H1 (cell line): Measurements from ENCODE around the gene ESR1. TPM values are rescaled to one million over a fixed set of nuclear protein-coding genes. Genes with fewer than 3 reads are reported as not detected.

Experiments
- CHD2 ChIP-seq: IDR thresholded peaks from 2 replicates; pipeline ENCODE4 v1.6.1; 2012; ENCODE audit warnings: low read length, improper control_type of control experiment
- EZH2 ChIP-seq: fragments of 200-600 bp; sonication (generic); IDR thresholded peaks from 2 replicates; pipeline ENCODE4 v1.7.1; 2012; ENCODE audit warnings: low read depth, mild to moderate bottlenecking, moderate library complexity, low read length, inconsistent platforms; ENCODE audit not compliant: severe bottlenecking
- JUND ChIP-seq: IDR thresholded peaks from 2 replicates; pipeline ENCODE4 v1.6.1; 2011; ENCODE audit warnings: mild to moderate bottlenecking, improper control_type of control experiment, low read length
- NANOG ChIP-seq: IDR thresholded peaks from 2 replicates; pipeline ENCODE4 v1.6.1; 2011; ENCODE audit warnings: low read length, low read depth, mild to moderate bottlenecking, inconsistent platforms; ENCODE audit not compliant: insufficient read depth, poor library complexity, severe bottlenecking
- RNF2 ChIP-seq: fragments of 200-900, 300-1000 bp; sonication (generic); IDR thresholded peaks from 2 replicates; pipeline ENCODE4 v1.7.1; 2016; ENCODE audit warnings: borderline replicate concordance, low read depth, mild to moderate bottlenecking, antibody characterized with exemption, low read length; ENCODE audit not compliant: poor library complexity, severe bottlenecking; ENCODE audit errors: missing control alignments
- SIRT6 ChIP-seq: IDR thresholded peaks from one replicate; pipeline ENCODE4 v1.7.1; 2012; ENCODE audit warnings: low read length, inconsistent platforms
- TEAD4 ChIP-seq: IDR thresholded peaks from 2 replicates; pipeline ENCODE4 v1.6.1; 2012; ENCODE audit warnings: low read depth, low read length, inconsistent platforms, mixed read lengths
- polyA plus RNA-seq, 7 experiments: library from polyadenylated mRNA; depleted of rRNA in 3 of 7; stranded (reverse) in 5 of 7; unstranded in 2 of 7; fragments of >200 nt in 5 of 7; fragments of 200-250 nt in 2 of 7; gene quantifications; 1 replicate in 5 of 7; 2 replicates in 1 of 7; 4 replicates in 1 of 7; pipeline versions ENCODE4 v1.2.1 to v1.2.3, GENCODE V29; 2011 to 2013; ENCODE audit warnings: missing spikeins in 2 of 7, mixed read lengths in 2 of 7
- total RNA-seq: library from RNA; stranded (reverse); fragmentation: NEBNext Ultra II Directional; extraction: Animal tissue kit (Norgen Biotek cat#: 25700); gene quantifications from 2 replicates; pipeline ENCODE4 v1.2.1, GENCODE V29; 2021
- TF ChIP-seq, protein P1 (sequence below): fragments of 300-600 bp; sonication (generic); IDR thresholded peaks from 2 replicates; pipeline ENCODE4 v1.7.1; 2012; ENCODE audit warnings: low read length, moderate library complexity, mild to moderate bottlenecking, inconsistent platforms; ENCODE audit not compliant: insufficient replicate concordance
- TF ChIP-seq, protein P2 (sequence below): IDR thresholded peaks from 2 replicates; pipeline ENCODE4 v1.6.1; 2012; ENCODE audit warnings: inconsistent platforms

ESR1 gene
- total and polyA plus RNA-seq, 2 of the 8 experiments (the other 6 are each of a cell fraction or from before 2014, with no cell fraction given): 0.03 to 0.17 TPM

DNA sequence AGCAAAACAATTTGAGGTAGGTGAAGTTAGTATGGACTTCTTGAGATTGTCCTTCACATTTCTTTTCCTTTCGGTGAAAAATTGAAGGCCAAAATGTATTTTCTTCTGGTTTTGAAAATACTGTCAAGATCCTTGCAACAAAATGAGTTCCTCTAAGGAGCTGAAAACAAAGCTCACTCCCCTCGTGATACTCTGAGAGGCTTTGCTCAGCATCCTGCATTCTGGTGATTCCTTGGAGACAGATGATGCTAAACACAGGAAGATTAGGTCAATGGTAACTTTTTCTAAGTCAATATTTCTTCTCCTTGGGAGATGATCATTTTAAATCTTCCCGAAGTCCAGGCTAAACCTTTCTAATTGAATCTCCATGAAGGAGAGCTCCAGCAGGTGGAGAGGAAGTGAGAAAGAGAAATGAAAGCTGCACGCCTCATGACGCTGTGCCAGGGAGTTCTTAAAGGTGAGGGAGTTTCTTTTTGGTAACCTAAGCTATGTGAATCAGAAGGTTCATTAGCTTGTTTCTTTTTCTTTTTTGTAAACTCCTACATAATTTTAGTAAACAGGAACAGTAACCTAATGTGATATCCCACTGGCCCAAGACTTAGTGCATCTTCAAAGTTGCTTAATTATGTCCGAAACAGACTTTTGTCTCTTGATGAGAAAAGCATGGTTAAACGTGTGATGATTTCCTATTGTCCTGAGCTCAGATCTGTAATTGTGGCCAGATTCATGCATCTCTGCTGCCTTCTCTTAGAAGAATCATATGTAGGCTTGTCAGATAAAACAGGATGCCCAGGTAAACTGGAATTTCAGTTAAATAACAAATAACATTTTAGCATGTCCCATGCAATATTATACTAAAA is 15.0 kb downstream of the ESR1 start (continued):
- TF ChIP-seq, protein P1, sequence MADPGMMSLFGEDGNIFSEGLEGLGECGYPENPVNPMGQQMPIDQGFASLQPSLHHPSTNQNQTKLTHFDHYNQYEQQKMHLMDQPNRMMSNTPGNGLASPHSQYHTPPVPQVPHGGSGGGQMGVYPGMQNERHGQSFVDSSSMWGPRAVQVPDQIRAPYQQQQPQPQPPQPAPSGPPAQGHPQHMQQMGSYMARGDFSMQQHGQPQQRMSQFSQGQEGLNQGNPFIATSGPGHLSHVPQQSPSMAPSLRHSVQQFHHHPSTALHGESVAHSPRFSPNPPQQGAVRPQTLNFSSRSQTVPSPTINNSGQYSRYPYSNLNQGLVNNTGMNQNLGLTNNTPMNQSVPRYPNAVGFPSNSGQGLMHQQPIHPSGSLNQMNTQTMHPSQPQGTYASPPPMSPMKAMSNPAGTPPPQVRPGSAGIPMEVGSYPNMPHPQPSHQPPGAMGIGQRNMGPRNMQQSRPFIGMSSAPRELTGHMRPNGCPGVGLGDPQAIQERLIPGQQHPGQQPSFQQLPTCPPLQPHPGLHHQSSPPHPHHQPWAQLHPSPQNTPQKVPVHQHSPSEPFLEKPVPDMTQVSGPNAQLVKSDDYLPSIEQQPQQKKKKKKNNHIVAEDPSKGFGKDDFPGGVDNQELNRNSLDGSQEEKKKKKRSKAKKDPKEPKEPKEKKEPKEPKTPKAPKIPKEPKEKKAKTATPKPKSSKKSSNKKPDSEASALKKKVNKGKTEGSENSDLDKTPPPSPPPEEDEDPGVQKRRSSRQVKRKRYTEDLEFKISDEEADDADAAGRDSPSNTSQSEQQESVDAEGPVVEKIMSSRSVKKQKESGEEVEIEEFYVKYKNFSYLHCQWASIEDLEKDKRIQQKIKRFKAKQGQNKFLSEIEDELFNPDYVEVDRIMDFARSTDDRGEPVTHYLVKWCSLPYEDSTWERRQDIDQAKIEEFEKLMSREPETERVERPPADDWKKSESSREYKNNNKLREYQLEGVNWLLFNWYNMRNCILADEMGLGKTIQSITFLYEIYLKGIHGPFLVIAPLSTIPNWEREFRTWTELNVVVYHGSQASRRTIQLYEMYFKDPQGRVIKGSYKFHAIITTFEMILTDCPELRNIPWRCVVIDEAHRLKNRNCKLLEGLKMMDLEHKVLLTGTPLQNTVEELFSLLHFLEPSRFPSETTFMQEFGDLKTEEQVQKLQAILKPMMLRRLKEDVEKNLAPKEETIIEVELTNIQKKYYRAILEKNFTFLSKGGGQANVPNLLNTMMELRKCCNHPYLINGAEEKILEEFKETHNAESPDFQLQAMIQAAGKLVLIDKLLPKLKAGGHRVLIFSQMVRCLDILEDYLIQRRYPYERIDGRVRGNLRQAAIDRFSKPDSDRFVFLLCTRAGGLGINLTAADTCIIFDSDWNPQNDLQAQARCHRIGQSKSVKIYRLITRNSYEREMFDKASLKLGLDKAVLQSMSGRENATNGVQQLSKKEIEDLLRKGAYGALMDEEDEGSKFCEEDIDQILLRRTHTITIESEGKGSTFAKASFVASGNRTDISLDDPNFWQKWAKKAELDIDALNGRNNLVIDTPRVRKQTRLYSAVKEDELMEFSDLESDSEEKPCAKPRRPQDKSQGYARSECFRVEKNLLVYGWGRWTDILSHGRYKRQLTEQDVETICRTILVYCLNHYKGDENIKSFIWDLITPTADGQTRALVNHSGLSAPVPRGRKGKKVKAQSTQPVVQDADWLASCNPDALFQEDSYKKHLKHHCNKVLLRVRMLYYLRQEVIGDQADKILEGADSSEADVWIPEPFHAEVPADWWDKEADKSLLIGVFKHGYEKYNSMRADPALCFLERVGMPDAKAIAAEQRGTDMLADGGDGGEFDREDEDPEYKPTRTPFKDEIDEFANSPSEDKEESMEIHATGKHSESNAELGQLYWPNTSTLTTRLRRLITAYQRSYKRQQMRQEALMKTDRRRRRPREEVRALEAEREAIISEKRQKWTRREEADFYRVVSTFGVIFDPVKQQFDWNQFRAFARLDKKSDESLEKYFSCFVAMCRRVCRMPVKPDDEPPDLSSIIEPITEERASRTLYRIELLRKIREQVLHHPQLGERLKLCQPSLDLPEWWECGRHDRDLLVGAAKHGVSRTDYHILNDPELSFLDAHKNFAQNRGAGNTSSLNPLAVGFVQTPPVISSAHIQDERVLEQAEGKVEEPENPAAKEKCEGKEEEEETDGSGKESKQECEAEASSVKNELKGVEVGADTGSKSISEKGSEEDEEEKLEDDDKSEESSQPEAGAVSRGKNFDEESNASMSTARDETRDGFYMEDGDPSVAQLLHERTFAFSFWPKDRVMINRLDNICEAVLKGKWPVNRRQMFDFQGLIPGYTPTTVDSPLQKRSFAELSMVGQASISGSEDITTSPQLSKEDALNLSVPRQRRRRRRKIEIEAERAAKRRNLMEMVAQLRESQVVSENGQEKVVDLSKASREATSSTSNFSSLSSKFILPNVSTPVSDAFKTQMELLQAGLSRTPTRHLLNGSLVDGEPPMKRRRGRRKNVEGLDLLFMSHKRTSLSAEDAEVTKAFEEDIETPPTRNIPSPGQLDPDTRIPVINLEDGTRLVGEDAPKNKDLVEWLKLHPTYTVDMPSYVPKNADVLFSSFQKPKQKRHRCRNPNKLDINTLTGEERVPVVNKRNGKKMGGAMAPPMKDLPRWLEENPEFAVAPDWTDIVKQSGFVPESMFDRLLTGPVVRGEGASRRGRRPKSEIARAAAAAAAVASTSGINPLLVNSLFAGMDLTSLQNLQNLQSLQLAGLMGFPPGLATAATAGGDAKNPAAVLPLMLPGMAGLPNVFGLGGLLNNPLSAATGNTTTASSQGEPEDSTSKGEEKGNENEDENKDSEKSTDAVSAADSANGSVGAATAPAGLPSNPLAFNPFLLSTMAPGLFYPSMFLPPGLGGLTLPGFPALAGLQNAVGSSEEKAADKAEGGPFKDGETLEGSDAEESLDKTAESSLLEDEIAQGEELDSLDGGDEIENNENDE: no peak
- TF ChIP-seq RNF2: no peak
- TF ChIP-seq, protein P2, sequence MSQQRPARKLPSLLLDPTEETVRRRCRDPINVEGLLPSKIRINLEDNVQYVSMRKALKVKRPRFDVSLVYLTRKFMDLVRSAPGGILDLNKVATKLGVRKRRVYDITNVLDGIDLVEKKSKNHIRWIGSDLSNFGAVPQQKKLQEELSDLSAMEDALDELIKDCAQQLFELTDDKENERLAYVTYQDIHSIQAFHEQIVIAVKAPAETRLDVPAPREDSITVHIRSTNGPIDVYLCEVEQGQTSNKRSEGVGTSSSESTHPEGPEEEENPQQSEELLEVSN: no peak
- no peak for TF ChIP-seq JUND
- no peak for TF ChIP-seq SIRT6
- no peak for TF ChIP-seq EZH2
- no peak for TF ChIP-seq NANOG
- no peak for TF ChIP-seq TEAD4
- TF ChIP-seq CHD2: no peak
